Activated CD8-positive, alpha-beta memory T cell treated with anti-CD3 and anti-CD28 coated beads, Interleukin-2, amount 50 U/mL, for 1 hour (primary cell): Measurements from ENCODE around the gene KLHL6.
"Not testable (repeated sequence)": the region's sequence is repeated elsewhere in the genome, so short reads cannot be mapped to it uniquely, and the experiment has no call there.

Experiments
- DNase-seq: peaks from one replicate; pipeline ENCODE4 v3.0.0-alpha.2; 2020; ENCODE audit errors: extremely low read depth

KLHL6 gene

GRCh38 chr3:183487016-183487415 is 68.5 kb downstream of the KLHL6 start:
- DNase-seq, result no peak

GRCh38 chr3:183486472-183486871 is 69.0 kb downstream of the KLHL6 start:
- no peak for DNase-seq

- DNase-seq, result no peak
Observed at GRCh38 chr3:183485585-183485984, 69.9 kb downstream of the KLHL6 start.

GRCh38 chr3:183485093-183485492 is 70.4 kb downstream of the KLHL6 start:
- no peak for DNase-seq

- DNase-seq, result no peak
Observed at GRCh38 chr3:183484431-183485075, 71.0 kb downstream of the KLHL6 start.

GRCh38 chr3:183481582-183481981 is 73.9 kb downstream of the KLHL6 start:
- DNase-seq, result no peak

- DNase-seq, result no peak
Observed at GRCh38 chr3:183478501-183478900, 77.0 kb downstream of the KLHL6 start.

- no peak for DNase-seq
Observed at GRCh38 chr3:183477801-183478456, 77.6 kb downstream of the KLHL6 start.

- DNase-seq, result not testable (repeated sequence)
Observed at GRCh38 chr3:183475764-183476162, 79.7 kb downstream of the KLHL6 start.

- no peak for DNase-seq
Observed at GRCh38 chr3:183475016-183475763, 80.3 kb downstream of the KLHL6 start.

- no peak for DNase-seq
Observed at GRCh38 chr3:183473969-183474368, 81.5 kb downstream of the KLHL6 start.

- no peak for DNase-seq
Observed at GRCh38 chr3:183472155-183472554, 83.4 kb downstream of the KLHL6 start.

GRCh38 chr3:183468424-183468823 is 87.1 kb downstream of the KLHL6 start:
- no peak for DNase-seq

GRCh38 chr3:183466575-183466974 is 88.9 kb downstream of the KLHL6 start:
- DNase-seq, result no peak

- not testable (repeated sequence) for DNase-seq
Observed at GRCh38 chr3:183465710-183466109, 89.8 kb downstream of the KLHL6 start.

- DNase-seq, result no peak
Observed at GRCh38 chr3:183464480-183464879, 91.0 kb downstream of the KLHL6 start.

- no peak for DNase-seq
Observed at GRCh38 chr3:183460081-183461055, 95.1 kb downstream of the KLHL6 start.

GRCh38 chr3:183455089-183455488 is 100.4 kb downstream of the KLHL6 start:
- DNase-seq, result no peak

GRCh38 chr3:183454064-183454463 is 101.4 kb downstream of the KLHL6 start:
- no peak for DNase-seq

- DNase-seq, result no peak
Observed at GRCh38 chr3:183449791-183450190, 105.7 kb downstream of the KLHL6 start.

GRCh38 chr3:183449391-183449790 is 106.1 kb downstream of the KLHL6 start:
- DNase-seq, result no peak
